DND-41 (cell line): ENCODE measurements around the gene TAGAP.

Source experiments
- CTCF ChIP-seq: IDR thresholded peaks from 2 replicates; pipeline ENCODE4 v1.5.1; 2012; ENCODE audit warnings: borderline replicate concordance, low read length, moderate library complexity, mild to moderate bottlenecking; ENCODE audit not compliant: poor library complexity, severe bottlenecking; ENCODE audit errors: extremely low read depth
- EZH2 ChIP-seq: IDR thresholded peaks from 3 replicates; pipeline ENCODE4 v1.6.1; 2012; ENCODE audit warnings: borderline replicate concordance, low read depth, mild to moderate bottlenecking, moderate library complexity, low read length, inconsistent platforms; ENCODE audit not compliant: severe bottlenecking

DNA sequence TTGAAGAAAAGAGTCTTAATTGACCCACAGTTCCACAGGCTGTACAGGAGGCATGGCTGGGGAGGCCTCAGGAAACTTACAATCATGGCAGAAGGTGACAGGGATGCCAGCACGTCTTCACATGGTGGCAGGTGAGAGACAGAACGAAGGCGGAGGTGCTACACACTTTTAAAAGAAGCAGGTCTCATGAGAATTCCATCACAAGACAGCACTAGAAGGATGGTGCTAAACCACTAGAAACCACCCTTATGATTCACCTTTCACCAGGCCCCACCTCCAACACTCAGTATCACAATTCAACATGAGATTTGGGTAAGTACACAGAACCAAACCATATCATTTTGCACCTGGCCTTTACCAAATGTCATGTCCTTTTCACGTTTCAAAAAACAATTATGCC, 20.9 kb downstream of the TAGAP start:
- TF ChIP-seq CTCF (no peak), EZH2 (no peak)
